RWPE1 (cell line): ENCODE data around the gene HCLS1.

Experiments used
- CTCF ChIA-PET: fragments of 350-600 bp; sonication (Branson Sonifier 250); formaldehyde crosslinking; extraction: SDS; loops from one replicate; lab custom pipeline; 2021; lab: Yijun Ruan, JAX
- POLR2A ChIA-PET: fragments of 400-600 bp; formaldehyde crosslinking; extraction: SDS; loops from one replicate; lab custom pipeline; 2020; ENCODE audit warnings: antibody characterized with exemption; ENCODE audit not compliant: low non-redundant PET; lab: Yijun Ruan, JAX
- DNase-seq: peaks from one replicate; pipeline ENCODE4 v3.0.0; 2012; ENCODE audit warnings: low spot score
- H3K27ac ChIP-seq: fragments of 450-650 bp; 2 replicates; pipeline ENCODE4 v1.5.1; 2017
- TF ChIP-seq, protein P1 (sequence below): fragments of 450-650 bp; conservative IDR thresholded peaks from 2 replicates; pipeline ENCODE4 v1.5.1; 2017; ENCODE audit warnings: low read depth, mild to moderate bottlenecking

The HCLS1 gene

DNA sequence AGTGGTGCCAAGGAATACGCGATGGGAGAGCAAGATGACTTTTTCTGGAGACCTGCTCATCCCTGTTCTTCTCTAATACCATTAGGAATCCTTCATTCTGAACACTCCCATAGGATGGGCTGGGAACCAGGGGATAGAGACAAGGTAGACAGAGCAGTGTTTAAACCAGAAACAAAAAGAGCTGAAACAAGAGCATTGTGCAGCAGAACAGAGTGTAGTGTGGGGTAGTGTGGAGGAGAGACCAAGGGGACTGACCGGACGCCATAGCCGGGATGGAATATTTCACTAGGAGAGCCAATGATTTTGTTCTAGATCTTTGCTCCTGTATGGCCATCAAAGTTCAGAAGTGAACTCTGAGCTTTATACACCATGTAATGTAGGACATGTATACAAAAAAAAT is 15.6 kb downstream of the HCLS1 start:
- DNase-seq: no peak
- H3K27ac ChIP-seq: no peak overlapping the region
- TF ChIP-seq, protein P1, sequence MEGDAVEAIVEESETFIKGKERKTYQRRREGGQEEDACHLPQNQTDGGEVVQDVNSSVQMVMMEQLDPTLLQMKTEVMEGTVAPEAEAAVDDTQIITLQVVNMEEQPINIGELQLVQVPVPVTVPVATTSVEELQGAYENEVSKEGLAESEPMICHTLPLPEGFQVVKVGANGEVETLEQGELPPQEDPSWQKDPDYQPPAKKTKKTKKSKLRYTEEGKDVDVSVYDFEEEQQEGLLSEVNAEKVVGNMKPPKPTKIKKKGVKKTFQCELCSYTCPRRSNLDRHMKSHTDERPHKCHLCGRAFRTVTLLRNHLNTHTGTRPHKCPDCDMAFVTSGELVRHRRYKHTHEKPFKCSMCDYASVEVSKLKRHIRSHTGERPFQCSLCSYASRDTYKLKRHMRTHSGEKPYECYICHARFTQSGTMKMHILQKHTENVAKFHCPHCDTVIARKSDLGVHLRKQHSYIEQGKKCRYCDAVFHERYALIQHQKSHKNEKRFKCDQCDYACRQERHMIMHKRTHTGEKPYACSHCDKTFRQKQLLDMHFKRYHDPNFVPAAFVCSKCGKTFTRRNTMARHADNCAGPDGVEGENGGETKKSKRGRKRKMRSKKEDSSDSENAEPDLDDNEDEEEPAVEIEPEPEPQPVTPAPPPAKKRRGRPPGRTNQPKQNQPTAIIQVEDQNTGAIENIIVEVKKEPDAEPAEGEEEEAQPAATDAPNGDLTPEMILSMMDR: no peak
- POLR2A ChIA-PET: no interaction called here
- CTCF ChIA-PET: no interaction called here

DNA sequence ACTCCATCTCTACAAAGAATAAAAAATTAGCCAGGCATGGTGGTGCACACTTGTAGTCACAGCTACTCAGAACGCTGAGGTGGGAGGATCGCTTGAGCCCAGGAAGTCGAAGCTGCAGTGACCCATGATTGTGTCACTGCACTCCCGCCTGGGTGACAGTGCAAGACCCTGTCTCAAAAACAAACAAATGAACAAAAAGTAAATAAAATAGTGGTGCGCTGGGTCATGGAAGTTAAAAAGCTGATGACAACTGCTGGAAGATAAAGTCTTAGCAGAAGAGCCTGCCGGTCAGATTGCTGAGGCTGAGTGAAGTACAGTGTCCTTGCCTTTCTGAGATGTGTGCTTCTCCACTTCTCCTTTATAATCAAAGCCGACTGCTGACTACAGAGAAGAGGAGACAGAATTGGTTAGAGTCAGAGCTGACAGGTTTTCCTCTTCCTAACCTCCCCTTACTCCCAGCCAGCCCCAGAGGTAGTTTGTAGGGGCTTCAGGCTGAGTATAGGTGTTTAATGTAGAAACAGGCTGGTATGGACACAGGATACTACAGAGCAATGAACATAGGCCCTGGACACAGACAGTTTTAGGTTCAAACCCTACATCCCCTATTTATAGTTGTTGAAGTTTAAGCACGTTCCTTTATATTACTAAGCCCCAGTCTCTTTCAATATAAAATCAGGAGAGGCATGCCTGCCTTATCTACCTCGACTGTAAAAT is 17.9 kb downstream of the HCLS1 start:
- no peak for DNase-seq
- no peak overlapping the region for H3K27ac ChIP-seq
- POLR2A ChIA-PET: no interaction called here
- TF ChIP-seq, protein P1: no peak
- CTCF ChIA-PET: interaction anchor here (0.7 kb wide), 2 partner anchors 168 to 792 kb away, joined by 3 to 5 read pairs; no protein-coding TSS in a partner anchor

DNA sequence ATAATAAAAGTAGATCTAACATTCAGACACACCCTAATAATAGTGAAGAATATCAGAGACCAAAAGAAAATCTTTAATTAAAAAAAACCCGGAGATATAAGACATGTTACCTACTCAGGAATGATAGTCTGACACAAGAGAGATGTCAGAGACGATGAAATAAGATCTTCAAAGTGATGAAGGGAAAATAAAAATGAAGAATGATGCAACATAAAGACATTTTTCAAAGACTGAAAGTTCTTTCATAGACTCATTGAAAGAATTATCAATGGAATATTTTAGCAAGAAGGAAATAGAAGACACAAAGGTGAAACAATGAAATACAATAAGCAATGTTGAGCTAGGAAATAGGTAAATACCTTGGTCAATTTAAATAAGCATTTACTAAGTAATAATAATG is 19.6 kb downstream of the HCLS1 start:
- POLR2A ChIA-PET: no interaction called here
- CTCF ChIA-PET: interaction anchor here (0.6 to 0.7 kb wide), 2 partner anchors 16 to 1452 kb away, joined by 3 to 5 read pairs; no protein-coding TSS in a partner anchor
- TF ChIP-seq, protein P1: no peak
- no peak overlapping the region for H3K27ac ChIP-seq
- DNase-seq: no peak

DNA sequence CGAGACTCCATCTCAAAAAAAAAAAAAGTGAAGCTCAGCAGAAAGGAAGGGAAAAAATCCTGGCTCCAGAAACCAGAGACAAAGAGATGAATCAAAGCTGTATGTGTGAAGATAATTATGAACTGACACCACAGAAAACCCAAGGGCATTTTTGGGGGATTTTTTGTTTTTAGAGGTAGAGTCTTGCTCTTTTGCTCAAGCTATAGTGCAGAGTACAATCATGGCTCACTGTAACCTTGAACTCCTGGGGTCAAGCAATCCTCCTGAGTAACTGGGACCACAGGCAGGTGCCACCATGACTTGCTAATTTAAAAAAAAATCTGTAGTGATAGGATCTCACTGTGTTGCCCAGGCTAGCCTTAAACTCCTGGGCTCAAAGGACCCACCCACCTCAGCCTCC is 22.8 kb downstream of the HCLS1 start:
- POLR2A ChIA-PET: interaction anchor here (0.7 kb wide), 1 partner anchor 101 kb away, joined by 4 read pairs; no protein-coding TSS in a partner anchor
- DNase-seq: no peak
- H3K27ac ChIP-seq: no peak overlapping the region
- CTCF ChIA-PET: no interaction called here
- TF ChIP-seq, protein P1: no peak

DNA sequence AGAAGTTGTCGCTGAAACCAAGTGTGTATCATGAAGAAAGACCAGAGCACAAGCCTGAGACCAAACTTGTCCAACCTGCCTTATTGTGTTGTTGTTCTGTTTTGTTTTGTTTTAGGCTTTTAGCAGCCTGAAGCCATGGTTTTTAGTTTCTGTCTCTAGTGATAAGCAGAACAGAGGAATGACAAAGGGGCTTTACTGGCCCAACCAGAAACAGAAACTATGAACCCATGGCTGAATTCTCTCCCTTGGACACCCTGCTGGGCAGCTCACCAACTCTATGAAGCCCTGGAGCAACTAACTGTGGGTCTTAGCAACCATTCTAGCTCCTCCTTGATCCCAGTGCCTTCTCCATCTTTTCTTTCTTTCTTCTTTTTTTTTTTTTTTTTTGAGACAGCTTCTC is 30.3 kb downstream of the HCLS1 start:
- ChIA-PET CTCF (no interaction called here), POLR2A (no interaction called here)
- TF ChIP-seq, protein P1: no peak
- no peak overlapping the region for H3K27ac ChIP-seq
- DNase-seq: no peak

DNA sequence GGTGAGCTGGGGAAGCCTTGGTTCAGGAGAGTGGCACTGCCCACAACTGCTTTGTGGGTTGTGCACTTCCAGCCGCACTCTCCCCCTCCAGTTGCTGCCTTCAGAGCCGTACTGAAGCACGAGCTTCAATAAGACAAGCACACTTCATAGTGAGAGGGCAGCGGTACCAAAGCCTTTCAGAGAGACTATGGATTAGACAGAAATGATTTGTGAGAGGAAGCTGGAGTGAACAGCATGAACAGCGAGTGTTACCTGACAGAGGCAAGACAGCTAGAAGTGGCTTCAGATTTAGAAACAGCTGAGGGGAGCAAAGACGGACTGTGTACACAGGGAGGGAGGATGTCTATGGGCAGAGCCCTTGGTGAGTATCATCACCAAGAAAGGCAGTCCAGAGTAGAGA is 31.1 kb downstream of the HCLS1 start:
- TF ChIP-seq, protein P1: no peak
- DNase-seq: no peak
- CTCF ChIA-PET: no interaction called here
- no peak overlapping the region for H3K27ac ChIP-seq
- POLR2A ChIA-PET: no interaction called here
